GM18505 (cell line): ENCODE results near the gene ERICH2.
"Not testable (repeated sequence)": the region's sequence is repeated elsewhere in the genome, so short reads cannot be mapped to it uniquely, and the experiment has no call there.

Source experiments
- ATAC-seq: cut with Tn5 transposase; IDR thresholded peaks from one replicate; pipeline ENCODE4 v1.9.1; 2021; ENCODE audit not compliant: unreplicated experiment
- POLR2A ChIP-seq: IDR thresholded peaks from 4 replicates; pipeline ENCODE4 v1.6.1; 2011; ENCODE audit warnings: borderline replicate concordance; ENCODE audit not compliant: insufficient read depth, insufficient read length; ENCODE audit errors: extremely low read depth

ERICH2 gene

GRCh38 chr2:170770008-170770605, at the start of gene ERICH2:
TSS of gene ERICH2 (plus strand) at chr2:170770378. CDS start at chr2:170770682, 304 bp downstream.
- TF ChIP-seq POLR2A: no peak
- ATAC-seq: peak; percentile 44

GRCh38 chr2:170721678-170722077, 48.5 kb upstream of the ERICH2 start:
- ATAC-seq: no peak
- TF ChIP-seq POLR2A: no peak

- no peak for TF ChIP-seq POLR2A
- no peak for ATAC-seq
These were observed 47.9 kb upstream of the ERICH2 start for GRCh38 chr2:170722301-170722700.

GRCh38 chr2:170723446-170723958, 46.7 kb upstream of the ERICH2 start:
- ATAC-seq: no peak
- no peak for TF ChIP-seq POLR2A

GRCh38 chr2:170733798-170734600, 36.2 kb upstream of the ERICH2 start:
- TF ChIP-seq POLR2A: no peak
- no peak for ATAC-seq

GRCh38 chr2:170734601-170735000, 35.6 kb upstream of the ERICH2 start:
- ATAC-seq: not testable (repeated sequence)

GRCh38 chr2:170736628-170737027, 33.5 kb upstream of the ERICH2 start:
- no peak for TF ChIP-seq POLR2A

GRCh38 chr2:170737406-170737805, 32.8 kb upstream of the ERICH2 start:
- no peak for TF ChIP-seq POLR2A
- ATAC-seq: no peak

More at GRCh38 chr2:170736628-170737027, 33.5 kb upstream of the ERICH2 start:
- ATAC-seq: no peak

- no peak for ATAC-seq
- TF ChIP-seq POLR2A: no peak
These were observed 32.4 kb upstream of the ERICH2 start for GRCh38 chr2:170737821-170738220.

GRCh38 chr2:170739048-170739447, 31.1 kb upstream of the ERICH2 start:
- ATAC-seq: no peak
- TF ChIP-seq POLR2A: no peak

- ATAC-seq: no peak
- TF ChIP-seq POLR2A: no peak
These were observed 30.6 kb upstream of the ERICH2 start for GRCh38 chr2:170739507-170740046.

- ATAC-seq: no peak
- TF ChIP-seq POLR2A: no peak
These were observed 29.5 kb upstream of the ERICH2 start for GRCh38 chr2:170740660-170741059.

GRCh38 chr2:170742000-170742399, 28.2 kb upstream of the ERICH2 start:
- ATAC-seq: no peak

More at GRCh38 chr2:170742000-170742399, 28.2 kb upstream of the ERICH2 start:
- no peak for TF ChIP-seq POLR2A
